Osteoblast (primary cell): ENCODE results near the gene SHISA6. TPM values are rescaled to one million over a fixed set of nuclear protein-coding genes. Genes with fewer than 3 reads are reported as not detected.

Source experiments
- DNase-seq: peaks from one replicate; pipeline ENCODE4 v3.0.0; 2011; ENCODE audit warnings: low spot score, mixed read lengths; ENCODE audit not compliant: insufficient read length; ENCODE audit errors: missing footprints
- H2AFZ ChIP-seq: 2 replicates; pipeline ENCODE4 v1.6.0; 2011; ENCODE audit warnings: mild to moderate bottlenecking, low read length
- H3K27ac ChIP-seq: 2 replicates; pipeline ENCODE4 v1.5.1; 2011; ENCODE audit warnings: mild to moderate bottlenecking, low read depth, low read length, moderate library complexity
- H3K27me3 ChIP-seq: 2 replicates; pipeline ENCODE4 v1.6.0; 2012; ENCODE audit warnings: mild to moderate bottlenecking, control low read depth, inconsistent platforms, low read length, moderate library complexity; ENCODE audit not compliant: insufficient read depth
- H3K36me3 ChIP-seq: 2 replicates; pipeline ENCODE4 v1.5.1; 2011; ENCODE audit warnings: mild to moderate bottlenecking, low read length, control low read depth, moderate library complexity; ENCODE audit not compliant: insufficient read depth
- H3K4me1 ChIP-seq: 2 replicates; pipeline ENCODE4 v1.5.1; 2011; ENCODE audit warnings: mild to moderate bottlenecking, low read length, control low read depth, moderate library complexity; ENCODE audit not compliant: insufficient read depth
- H3K4me2 ChIP-seq: 2 replicates; pipeline ENCODE4 v1.6.0; 2011; ENCODE audit warnings: mild to moderate bottlenecking, low read length; ENCODE audit not compliant: insufficient read depth
- H3K4me3 ChIP-seq: fragments of 200-600 bp; sonication (generic); 3 replicates; pipeline ENCODE4 v1.5.1; 2012; ENCODE audit warnings: mild to moderate bottlenecking, low read length, inconsistent platforms; ENCODE audit not compliant: insufficient read depth
- H3K79me2 ChIP-seq: 2 replicates; pipeline ENCODE4 v1.6.0; 2012; ENCODE audit warnings: mild to moderate bottlenecking, low read length, control low read depth, inconsistent platforms; ENCODE audit not compliant: insufficient read depth
- H3K9me3 ChIP-seq: 2 replicates; pipeline ENCODE4 v1.5.1; 2011; ENCODE audit warnings: low read depth, low read length, control low read depth
- H4K20me1 ChIP-seq: 2 replicates; pipeline ENCODE4 v1.6.0; 2012; ENCODE audit warnings: mild to moderate bottlenecking, low read length, control low read depth; ENCODE audit not compliant: insufficient read depth
- CTCF ChIP-seq: IDR thresholded peaks from 2 replicates; pipeline ENCODE4 v1.5.1; 2011; ENCODE audit warnings: mild to moderate bottlenecking, low read depth, low read length, moderate library complexity; ENCODE audit errors: extremely low read depth
- total RNA-seq: library from RNA; depleted of rRNA; stranded (reverse); fragments of >200 nt; gene quantifications from 2 replicates; pipeline ENCODE4 v1.2.3, GENCODE V29; 2012

Gene SHISA6
- total RNA-seq, 1 donor, result not detected

DNA sequence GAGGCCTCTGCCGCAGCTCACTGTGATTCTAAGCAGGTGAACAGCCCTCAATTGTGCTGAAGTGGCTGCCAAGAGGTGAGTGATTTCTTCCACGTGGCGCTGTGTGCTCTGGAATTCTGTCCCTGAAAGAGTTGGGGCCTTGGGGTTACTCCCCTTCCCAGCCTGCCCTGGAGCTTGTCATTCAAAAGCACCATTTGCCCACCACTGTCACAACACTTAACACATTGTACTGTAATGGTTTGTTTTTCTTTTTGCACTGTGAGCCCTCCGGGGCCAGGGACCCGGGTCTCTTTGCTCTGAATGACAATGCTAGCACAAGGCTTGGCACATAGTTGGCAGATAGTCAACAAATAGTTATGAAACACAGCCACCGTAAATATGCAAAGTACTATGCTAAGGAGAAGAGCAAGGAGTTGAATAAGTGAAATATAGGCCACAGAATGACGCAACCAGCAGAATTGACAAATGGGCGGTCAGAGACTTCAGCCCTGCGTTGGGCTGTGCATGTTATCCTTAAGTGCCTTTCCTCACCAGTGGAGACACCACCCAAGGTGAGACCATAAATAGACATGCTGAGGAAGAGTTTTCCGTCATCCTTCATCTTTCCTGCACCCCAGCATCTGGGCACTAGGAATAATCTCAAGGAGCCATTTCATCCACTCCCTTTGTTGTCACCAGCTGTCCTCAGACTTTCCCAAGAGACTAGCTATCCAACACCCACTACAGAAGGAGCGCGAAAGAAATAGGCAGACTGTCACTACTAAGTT lies 245.3 kb downstream of the SHISA6 start:
- Histone ChIP-seq H3K27me3 (no peaks in the 10 kb centered on the region), H2AFZ (no peak overlapping the region), H3K4me1 (no peaks in the 10 kb centered on the region), H3K4me2 (no peak overlapping the region), H3K79me2 (no peaks in the 10 kb centered on the region), H3K27ac (no peak overlapping the region), H3K9me3 (peaks cover 2% of the 10 kb centered on the region), H3K4me3 (no peak overlapping the region), H4K20me1 (no peaks in the 10 kb centered on the region), H3K36me3 (no peaks in the 10 kb centered on the region)
- DNase-seq, result no peak
- TF ChIP-seq CTCF, result no peak

- TF ChIP-seq CTCF, result no peak
- Histone ChIP-seq H3K27me3 (no peaks in the 10 kb centered on the region), H3K4me2 (no peak overlapping the region)
Measured at GRCh38 chr17:11486868-11487310, 245.9 kb downstream of the SHISA6 start.

GRCh38 chr17:11487469-11487868 lies 246.5 kb downstream of the SHISA6 start:
- TF ChIP-seq CTCF, result no peak
- Histone ChIP-seq H3K9me3 (peaks cover 2% of the 10 kb centered on the region), H3K4me3 (no peak overlapping the region), H3K27me3 (no peaks in the 10 kb centered on the region), H3K4me1 (no peaks in the 10 kb centered on the region), H3K36me3 (no peaks in the 10 kb centered on the region), H3K4me2 (no peak overlapping the region), H3K27ac (no peak overlapping the region), H4K20me1 (no peaks in the 10 kb centered on the region), H3K79me2 (no peaks in the 10 kb centered on the region), H2AFZ (no peak overlapping the region)
- no peak for DNase-seq

More at GRCh38 chr17:11486868-11487310, 245.9 kb downstream of the SHISA6 start:
- H3K36me3 ChIP-seq, result no peaks in the 10 kb centered on the region
- H2AFZ ChIP-seq, result no peak overlapping the region
- DNase-seq, result no peak
- H3K79me2 ChIP-seq, result no peaks in the 10 kb centered on the region
- peaks cover 2% of the 10 kb centered on the region for H3K9me3 ChIP-seq
- H3K4me1 ChIP-seq, result no peaks in the 10 kb centered on the region
- H3K27ac ChIP-seq, result no peak overlapping the region
- no peaks in the 10 kb centered on the region for H4K20me1 ChIP-seq
- no peak overlapping the region for H3K4me3 ChIP-seq

- Histone ChIP-seq H4K20me1 (no peaks in the 10 kb centered on the region), H3K79me2 (no peaks in the 10 kb centered on the region), H3K4me2 (no peak overlapping the region), H3K27me3 (no peaks in the 10 kb centered on the region), H3K9me3 (peaks cover 2% of the 10 kb centered on the region), H2AFZ (no peak overlapping the region), H3K4me1 (no peaks in the 10 kb centered on the region), H3K27ac (no peak overlapping the region), H3K36me3 (no peaks in the 10 kb centered on the region), H3K4me3 (no peak overlapping the region)
- no peak for DNase-seq
- TF ChIP-seq CTCF, result no peak
Measured at GRCh38 chr17:11488407-11488806, 247.4 kb downstream of the SHISA6 start.
